Activated CD8-positive, alpha-beta memory T cell treated with anti-CD3 and anti-CD28 coated beads for 48 hours (primary cell): ENCODE results near the gene CDH18.

Source experiments
- DNase-seq, 3 experiments: peaks; one replicate each; pipeline ENCODE4 v3.0.0-alpha.2; 2020; ENCODE audit warnings: low read depth in 2 of 3, low spot score in 2 of 3

CDH18 gene

DNA sequence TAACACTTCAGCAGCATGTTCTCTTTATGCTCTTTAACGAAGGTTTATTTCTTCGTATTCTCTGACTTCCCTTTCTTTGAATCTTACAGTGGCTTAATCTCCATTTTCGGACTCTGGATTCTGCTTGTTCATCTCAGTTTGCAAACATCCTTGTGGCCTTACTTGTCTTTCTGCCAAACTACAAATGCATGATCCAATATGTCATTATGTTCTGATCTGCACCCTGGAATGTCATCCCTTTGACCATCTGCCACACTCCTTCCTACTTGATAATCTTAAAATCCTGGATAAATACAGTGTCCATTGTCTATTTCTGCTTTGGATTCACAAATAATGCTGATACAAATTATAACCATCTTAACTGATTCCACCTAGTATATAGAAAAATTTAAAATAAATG is 499.2 kb downstream of the CDH18 start:
- no peak for DNase-seq

DNA sequence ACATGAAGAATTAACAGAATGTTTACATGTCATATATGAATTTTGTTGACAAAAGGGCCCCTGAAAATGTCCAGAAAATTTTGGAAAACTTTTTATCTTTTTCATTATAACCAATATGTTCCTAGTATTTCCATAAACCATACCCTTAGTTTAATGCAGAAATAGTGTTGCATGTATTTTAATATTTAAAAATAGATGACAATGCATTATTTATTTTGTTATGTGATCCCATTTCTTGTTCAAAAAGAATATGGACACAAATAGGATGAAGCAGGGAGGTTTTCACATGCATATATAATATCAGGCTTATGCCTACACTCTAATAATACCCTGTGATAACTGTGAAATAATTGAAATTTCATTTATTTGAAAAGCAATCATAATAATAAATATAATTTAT is 500.5 kb downstream of the CDH18 start:
- DNase-seq: no peak

DNA sequence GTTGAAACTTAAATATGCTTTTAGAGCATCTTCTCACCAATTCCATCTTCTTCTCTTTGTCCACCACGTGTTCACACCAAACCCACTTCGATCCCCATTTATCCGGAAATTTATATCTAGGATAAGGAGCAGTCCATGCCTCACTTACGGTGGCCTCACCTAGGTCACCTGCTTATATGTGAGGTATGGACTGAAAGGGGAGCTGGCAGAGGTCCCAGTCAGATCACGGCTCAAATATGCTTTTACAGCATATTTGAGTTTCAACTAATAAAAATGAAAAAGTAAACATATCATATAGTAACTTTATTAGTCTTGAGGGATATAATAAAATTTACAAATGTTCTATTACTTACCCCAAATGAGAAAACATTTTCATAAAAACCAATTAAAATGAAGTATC is 508.4 kb downstream of the CDH18 start:
- no peak for DNase-seq

DNA sequence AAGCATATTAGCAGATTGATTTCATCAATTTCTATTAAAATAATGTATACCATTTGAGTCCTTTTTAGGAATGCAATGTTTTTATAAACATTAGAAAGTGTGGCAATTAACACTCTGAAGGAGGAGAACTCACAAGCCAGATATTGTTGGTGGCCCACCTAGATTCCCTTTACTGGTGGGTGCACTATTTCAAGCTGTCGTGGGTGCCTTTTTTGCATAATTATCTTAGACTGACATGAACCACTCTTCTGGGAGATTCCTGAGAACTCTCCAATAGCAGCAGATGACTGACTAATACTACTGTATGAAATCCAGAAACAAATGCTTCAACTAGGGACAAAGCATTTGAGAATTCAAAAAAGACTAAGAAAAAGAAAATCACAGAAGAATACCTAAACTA is 526.0 kb downstream of the CDH18 start:
- DNase-seq: no peak

DNA sequence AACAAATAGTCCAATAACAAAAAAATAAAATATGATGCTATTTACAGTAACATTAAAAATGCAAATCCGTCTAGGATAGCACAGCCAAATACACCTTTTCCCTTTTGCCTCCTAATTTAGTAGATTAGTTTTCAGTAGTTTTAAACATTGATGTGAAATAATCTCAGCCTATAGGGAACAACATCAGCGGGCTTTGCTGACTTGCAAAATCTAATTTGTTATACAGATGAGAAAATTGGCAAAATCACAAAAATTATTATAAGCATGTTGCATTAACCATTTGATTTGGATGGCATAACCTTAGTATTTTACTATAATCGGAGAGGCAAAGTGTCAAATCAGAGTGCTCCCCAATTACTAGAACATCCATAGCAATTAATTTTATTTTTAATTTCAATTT is 563.5 kb downstream of the CDH18 start:
- no peak for DNase-seq
